ENCODE results near the gene FOSB. TPM values are rescaled to one million over a fixed set of nuclear protein-coding genes. Genes with fewer than 3 reads are reported as not detected.

The FOSB gene
- total RNA-seq, 1 donor from 2014 or later: 2.5 TPM

DNA sequence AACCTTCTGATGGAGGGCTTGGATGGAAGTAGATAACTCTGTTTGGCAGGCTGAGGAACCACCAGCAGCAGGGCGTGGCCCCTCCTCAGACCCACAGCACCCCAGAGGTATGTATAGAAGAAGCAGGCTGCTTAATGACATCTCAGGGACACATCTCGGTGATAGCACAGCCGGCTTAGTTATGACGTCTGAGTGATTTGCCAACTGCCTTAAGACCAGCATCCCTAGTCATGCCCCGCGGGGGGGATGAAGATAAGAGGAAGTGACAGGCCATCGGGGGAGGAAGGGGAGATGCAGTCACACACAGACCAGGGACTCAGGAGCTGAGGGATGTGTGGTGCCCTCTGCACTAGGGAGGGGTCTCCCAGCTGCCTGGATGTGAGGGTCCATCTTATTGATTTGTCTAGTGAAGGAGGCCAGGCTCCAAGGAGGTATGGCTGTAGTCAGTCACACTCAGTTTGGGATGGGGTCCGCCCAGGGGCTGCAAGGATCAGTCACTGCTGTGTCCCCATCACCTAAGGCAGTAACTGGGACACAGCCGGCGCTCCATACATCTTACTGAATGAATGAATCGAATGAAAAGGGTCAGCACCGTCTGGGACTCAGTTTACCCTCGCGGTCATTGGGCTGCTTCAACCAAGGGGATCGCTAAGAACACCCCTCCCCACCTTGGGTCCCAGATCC is 24.9 kb upstream of the FOSB start:
- no peak for ATAC-seq

DNA sequence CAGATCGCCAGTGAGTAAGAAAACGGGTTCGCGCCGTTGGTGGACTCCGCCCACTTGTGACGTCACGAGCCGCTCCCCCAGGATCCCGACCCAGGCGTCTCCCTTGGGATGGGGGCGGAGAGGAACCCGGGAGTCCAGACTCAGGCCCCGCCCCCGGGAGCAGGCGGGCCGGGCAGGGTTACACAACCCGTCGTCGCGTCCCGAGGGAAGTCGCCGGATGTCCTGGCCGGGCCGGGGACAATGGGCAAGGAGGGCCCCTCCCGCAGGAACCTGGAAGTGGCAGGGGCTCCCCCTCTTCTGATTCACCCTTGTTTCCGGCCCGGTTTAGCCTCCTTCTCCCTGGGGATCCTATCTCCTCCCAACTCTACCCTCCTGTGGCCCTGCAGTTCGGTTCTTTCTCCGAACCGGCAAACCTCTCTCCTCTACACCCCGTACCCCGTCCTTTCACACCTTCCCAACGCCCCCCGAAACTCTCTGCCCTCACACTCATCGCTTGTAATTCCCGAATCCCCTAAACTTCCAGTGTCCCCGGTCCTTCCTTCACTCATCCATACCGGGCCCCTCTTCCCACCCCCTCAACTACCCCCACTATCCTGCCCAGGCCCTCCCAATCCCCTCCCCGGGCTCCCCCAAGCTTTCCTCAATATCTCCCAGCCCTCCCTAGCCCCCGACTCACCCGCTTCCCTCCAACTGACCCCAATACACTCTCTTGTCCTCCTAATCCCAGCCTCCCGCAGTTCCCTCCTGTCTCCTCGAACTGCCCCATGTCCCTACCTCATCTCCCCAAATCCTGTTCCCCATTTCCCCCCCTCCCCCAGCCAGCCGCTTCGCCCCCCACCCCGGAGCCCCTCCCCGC is 24.1 kb upstream of the FOSB start:
- ATAC-seq: peak; percentile 78

DNA sequence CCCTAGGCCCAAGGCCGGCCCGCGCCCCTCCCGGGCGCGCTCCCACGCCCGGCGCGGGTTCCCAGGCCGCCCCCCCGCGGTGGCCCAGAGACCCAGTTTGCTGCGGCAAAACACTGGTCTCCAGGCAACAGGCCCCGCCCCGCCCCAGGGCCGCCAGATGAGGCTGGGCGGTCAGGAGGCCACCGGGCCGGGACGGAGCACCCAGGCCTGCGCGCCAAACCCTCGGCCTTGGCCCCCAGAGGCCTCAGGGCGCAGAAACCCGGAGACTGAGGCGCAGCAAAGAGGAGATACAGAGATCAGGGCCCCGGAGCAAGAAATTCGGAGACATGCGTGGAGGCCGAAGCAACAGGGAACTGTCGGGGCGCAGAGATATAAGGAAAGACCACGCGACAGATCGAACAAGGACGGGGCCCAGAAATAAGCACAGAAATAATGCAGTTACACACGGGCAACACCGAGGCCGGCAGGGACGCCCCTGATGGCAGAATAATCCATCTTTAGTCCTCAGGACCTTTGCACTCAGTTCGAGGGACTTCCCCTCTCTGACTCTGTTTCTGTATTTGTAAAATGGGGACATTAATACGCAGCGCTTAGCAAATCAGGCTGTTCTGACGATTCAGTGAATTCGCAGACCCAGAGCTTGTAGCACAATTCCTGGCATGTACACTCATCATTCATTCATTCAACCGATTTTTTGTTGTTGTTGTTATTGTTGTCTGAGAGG is 23.3 kb upstream of the FOSB start:
- peak; percentile 25 for ATAC-seq

DNA sequence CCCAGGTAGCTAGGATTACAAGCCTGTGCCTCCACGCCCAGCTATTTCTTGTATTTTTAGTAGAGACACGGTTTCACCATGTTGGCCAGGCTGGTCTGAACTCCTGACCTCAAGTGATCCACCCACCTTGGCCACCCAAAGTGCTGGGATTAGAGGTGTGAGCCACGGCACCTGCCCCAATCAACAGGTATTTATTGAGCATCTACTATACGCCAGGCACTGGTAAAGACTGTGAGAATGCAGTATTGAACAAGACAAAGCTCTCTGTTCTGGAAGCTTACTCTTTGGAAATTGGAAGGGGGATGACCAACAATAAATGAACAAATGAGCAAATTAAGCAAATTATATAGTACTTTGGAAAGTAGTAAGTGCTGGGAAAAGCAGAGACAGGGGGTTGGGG is 22.7 kb upstream of the FOSB start:
- no peak for ATAC-seq

DNA sequence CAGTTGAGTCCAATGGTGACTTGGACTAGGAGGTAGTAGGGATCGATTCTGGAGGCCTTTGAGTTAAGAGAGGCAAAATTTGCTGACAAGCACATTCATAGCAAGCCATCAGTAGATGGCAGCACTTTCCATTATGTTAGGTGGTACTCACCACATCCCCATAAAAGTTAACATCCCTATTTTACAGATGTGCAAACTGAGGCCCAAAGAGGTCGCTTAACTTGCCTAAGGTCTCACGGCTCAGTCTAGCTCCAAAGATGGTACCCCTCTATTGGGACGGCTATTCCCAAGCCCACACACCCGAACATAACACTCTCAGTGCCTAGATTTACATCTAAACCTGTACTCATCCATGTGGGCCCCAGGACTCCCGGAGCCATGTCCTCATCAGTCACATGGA is 21.5 kb upstream of the FOSB start:
- ATAC-seq: no peak

DNA sequence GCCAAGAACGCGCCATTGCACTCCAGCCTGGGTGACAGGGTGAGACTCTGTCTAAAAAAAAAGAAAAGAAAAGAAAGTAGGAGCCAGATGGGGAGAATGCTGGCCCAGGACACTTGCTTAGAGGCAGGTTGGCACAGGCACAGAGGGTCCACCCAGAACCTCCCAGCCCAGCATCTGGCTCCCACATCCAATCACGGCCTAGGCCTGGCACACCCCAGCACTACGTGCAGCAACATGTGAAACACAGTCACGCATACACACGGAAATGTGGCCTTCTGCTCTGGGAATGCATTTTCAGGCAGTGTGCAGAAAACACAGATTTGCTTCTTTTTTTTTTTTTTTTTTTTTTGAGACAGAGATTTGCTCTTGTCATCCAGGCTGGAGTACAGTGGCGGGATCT is 20.9 kb upstream of the FOSB start:
- ATAC-seq: peak; percentile 66

DNA sequence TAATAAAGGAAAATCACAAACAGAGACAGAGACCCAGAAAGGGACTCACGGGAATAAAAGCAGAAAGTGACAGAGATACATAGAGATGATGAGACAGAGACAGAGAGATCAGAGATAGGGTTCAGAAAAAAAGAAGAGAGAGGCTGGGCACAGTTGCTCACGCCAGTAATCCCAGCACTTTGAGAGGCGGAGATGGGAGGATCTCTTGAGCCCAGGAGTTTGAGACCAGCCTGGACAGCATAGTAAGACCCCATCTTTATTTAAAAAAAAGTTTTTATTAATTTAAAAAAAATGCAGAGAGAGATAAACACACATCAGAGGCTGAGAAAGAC is 19.4 kb upstream of the FOSB start:
- no peak for ATAC-seq

DNA sequence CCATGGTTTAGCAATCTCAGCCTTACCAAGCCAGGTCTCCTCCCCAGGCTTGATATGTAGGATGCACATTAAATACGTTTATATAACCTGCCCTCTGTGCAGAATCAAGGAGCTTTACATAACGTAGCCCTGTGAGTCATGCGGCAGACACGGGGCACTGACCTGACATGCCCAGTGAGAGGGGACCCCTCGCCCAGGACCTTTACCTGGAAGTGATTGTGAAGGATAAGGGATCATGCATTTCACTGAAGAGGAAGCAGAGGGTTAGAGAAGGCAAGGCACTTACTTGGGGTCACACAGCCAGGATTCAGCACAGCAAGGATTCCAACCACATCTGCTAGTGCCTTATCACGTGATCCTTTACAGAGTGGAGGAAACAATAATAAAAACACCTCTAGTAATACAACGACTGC is 18.9 kb upstream of the FOSB start:
- peak; percentile 48 for ATAC-seq

DNA sequence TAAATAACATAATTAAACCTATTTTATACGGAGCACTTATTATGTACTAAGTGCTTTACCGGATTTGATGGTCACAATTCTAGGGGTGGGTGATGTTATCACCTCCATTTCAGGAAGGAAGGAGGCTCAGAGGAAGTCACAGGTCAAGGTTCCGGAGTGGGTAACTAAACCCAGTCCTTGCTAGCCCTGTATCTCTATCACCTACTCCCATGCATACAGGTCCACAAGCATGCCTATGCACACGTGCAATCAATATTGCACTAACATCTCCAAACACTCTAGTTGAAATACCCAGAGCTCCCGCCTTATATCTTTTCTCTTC is 17.8 kb upstream of the FOSB start:
- ATAC-seq: no peak

DNA sequence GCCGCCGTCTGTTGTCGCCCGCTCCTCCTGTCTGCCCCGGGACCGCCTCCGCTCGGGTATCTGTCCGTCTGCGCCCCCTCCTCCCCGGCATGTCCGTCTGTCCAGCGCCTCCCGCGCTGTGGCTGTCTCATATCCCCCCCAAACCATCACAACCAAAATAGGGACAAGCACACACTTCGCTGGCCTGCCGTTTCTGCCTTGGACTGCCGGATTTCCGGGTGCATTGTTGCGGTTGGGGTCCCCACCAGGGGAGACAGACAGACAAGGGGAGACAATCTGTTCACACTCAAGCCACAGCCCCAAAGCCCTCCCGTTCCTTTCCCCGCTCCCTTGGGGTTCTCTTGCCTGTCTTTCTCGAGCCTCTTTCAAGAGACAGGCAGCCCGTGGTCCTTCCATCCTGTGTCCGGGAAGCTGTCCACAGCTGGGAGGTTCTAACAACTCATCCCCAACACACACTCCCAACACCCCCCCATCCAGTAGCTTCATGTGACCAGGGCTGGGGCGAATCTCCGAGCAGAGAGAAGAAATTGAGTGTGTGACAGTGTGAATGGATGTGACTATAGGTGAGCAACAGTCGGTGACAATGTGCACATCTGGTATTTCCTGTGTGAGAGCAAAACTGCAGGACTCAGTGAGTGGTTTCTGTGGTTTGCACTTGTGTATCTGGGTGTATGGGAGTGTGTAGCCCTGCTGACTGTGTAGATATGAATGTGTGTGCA is 16.5 kb upstream of the FOSB start:
- ATAC-seq: peak; percentile 13

DNA sequence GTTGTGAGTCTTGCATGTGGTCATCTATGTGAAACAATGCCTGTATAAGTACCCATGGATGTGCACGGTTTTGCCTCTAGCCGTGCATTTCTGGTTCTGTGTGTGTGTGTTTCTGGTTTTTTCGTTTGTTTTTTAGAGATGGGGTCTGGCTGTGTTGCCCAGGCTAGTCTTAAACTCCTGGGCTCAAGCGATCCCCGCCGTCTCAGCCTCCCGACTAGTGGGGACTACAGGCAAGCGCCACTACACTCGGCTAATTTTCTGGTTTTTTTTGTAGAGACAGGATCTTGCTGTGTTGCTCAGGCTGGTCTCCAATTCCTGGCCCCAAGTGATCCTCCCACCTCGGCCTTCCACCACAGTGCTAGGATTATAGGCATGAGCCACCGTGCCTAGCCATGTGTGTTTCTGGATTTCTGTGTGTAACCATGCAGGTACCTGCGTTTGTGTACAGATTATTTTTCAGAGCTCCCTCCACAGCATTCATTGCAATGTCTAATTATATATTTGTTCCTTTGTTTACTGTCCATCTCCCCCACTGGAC is 15.9 kb upstream of the FOSB start:
- ATAC-seq: no peak

DNA sequence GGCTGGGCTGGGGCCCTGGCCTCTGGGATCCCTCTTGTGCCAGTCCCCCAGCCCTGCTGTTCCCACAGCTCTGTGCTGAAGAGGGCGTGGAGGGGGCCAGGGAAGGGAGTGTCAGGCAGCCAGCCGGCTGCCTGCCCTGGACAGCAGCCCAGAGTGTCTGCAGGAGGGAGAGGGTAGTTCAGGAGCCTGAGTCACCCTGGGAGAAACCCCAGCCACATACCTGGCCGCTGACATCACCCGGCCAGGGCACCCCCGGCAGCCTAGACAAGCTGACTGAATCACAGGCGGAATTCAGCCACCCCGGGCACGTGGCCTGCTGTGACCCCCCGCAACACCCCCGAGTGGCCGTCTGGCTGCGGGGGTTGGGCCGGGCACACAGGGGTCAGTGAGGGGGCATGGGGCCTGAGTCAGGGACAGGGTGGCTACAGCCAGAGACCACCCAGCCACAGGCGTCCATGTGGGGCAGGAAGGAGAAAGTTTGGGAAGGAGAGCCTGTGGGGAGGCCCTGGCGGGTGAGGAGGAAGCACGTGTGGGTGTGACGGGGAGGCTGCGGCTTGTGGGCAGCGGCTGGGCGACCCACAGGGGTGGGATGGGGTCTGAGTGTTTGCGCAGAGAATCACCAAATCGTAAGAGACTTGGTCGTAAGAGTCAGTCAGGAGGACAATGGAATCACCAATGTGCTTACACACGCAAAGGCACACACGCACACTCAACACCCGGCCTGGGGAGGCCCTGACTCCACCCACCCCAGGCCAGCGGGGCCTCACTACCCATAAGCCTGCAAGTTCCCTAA is 11.9 kb upstream of the FOSB start:
- peak; percentile 93 for ATAC-seq

DNA sequence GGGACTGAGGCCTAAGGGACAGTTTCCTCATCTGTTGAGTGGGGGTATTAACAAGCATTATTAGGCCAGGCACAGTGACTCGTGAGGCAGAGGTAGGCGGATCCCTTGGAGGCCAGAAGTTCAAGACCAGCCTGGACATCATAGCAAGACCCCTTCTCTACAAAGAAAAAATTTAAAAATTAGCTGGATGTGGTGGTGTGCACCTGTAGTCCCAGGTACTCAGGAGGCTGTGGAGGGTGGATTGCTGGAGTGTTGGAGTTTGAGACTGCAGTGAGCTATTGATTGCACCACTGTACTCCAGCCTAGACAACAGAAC is 11.3 kb upstream of the FOSB start:
- no peak for ATAC-seq

DNA sequence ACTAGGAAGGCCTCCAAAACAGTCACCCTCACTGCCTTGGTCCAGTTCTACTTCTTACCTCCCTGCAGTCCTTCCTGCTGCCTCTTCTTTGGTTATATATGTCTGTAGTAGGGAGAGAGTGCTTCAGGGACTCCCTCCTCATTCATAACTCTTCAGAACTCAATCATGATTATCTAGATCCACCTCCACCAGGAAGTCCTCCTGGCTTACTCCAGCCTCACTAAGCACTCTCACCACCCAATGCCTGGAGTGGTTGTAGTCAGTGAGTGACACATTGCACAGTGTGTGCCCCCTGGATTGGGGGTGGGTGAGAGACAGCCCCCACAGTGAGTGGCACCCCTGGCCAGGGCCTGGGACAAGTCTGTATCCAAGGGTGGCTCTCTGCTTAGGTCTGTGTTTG is 10.0 kb upstream of the FOSB start:
- no peak for ATAC-seq

DNA sequence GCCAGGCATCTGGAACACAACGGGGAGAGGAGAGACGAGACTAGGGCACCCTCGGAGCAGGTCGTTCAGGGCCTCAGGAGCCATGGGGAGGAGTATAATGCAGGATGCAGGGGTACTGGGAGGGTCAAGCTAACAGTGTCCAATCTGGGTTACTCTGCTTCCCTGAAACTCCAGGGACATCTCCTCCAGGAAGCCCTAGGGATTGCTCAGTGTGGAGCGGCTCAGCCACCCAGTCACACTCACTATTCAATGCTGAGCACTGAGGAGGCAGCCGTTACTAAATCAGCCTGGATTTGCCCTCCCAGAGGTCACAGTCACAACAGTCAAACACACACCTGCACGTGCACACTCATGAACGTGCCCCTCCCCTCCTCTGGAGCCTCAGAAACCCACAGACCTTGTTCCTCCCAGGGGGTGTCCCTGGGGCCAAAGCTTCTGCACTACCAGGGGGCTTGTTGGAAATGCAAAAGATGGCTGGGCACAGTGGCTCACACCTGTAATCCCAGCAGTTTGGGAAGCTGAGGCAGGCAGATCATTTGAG is 6.9 kb upstream of the FOSB start:
- no peak for ATAC-seq

DNA sequence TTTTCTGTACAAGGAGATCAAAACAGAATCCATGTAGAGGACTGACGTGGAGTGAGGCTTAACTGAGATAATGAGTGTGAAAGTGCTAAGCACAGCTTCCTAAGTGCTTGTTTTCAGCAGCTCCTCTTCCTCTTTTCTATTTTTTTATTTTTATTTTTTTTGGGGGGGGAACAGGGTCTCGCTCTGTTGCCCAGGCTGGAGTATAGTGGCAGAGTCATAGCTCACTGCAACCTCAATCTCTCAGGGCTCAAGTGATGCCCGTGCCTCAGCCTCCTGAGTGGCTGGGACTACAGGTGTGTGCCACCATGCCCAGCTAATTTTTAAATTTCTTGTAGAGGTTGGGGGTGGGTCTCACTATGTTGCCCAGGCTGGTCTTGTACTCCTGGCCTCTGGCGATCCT is 5.6 kb upstream of the FOSB start:
- ATAC-seq: no peak

DNA sequence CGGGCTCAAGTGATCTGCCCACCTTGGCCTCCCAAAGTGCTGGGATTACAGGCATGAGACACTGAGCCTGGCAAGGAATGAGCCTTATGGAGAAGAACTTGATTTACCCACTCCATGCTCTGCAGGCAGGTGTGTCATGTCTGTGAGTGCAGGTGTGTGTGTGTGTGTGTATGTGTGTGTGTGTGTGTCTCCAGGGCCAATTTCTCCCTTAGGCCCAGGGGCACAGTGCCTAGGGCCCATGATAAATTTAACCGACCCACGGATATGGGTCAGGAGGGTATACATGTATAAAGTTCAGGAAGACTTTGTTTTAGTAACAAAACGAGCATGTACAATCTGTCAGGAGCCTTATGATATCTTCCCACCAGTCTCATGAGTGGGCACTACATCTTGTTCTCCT is 4.6 kb upstream of the FOSB start:
- ATAC-seq: no peak

DNA sequence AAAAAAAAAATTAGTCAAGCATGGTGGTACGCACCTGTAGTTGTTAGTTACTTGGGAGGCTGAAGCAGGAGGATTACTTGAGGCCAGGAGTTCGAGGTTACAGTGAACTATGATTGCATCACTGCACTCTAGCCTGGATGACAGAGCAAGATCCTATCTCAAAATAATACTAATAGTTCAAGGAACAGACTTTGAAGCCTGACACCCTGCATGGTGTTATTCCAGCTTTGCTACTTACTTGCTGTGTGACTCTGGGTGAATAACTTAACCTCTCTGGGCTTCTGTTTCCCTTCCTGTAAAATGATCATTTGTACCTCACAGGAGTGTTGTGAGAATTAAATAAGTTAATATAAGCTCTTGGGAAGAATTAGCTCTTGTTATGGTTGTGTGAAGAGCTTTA is 3.5 kb upstream of the FOSB start:
- no peak for ATAC-seq

DNA sequence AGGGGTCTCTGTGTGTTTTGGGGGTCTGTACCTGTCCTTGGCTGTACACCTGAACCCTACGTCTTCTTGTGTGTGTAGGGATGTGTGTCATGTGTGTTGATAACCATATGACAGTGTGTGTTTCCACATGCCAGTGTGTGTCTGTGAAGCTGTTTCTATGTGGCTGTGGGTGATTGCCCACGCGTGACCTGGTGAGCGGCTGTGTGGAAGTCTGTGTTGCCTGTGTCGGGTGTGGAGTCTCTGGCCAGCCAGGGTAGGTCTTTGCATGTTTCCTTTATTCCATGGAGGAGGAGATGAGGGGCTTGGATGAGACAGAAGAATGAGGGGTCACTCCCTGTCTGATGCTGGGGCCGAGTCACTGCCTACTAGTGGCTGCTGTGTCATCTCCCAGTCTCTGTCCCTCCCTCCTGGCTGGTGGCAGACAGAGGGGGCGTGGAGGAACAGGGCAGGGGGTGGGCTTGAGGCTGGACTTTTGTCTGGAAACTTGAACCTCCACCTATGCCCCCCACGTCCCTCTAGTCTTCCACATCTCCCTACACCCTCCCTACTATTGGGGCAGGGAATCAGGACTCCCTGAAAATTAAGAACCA is 2.8 kb upstream of the FOSB start:
- no peak for ATAC-seq

DNA sequence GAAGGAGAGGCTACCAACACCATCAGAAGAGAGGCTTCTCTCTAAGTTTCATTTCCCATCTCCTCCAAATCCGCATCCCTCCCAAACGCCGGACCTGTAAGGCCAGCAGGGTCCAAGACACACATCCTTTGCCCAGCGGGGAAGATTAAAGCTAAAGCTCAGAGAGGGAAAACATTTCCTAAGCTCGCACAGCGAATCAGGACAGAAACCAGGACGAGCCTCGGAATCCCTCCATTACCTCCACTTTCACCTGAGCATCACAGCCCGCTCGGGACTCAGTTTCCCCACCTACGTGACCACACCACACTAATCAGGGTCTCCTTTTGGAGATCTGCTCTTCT is 711 bp upstream of the FOSB start:
- no peak for ATAC-seq

DNA sequence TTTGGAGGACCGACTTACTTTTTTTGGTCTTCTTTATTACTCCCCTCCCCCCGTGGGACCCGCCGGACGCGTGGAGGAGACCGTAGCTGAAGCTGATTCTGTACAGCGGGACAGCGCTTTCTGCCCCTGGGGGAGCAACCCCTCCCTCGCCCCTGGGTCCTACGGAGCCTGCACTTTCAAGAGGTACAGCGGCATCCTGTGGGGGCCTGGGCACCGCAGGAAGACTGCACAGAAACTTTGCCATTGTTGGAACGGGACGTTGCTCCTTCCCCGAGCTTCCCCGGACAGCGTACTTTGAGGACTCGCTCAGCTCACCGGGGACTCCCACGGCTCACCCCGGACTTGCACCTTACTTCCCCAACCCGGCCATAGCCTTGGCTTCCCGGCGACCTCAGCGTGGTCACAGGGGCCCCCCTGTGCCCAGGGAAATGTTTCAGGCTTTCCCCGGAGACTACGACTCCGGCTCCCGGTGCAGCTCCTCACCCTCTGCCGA is 409 bp downstream of the FOSB start:
- ATAC-seq: no peak

DNA sequence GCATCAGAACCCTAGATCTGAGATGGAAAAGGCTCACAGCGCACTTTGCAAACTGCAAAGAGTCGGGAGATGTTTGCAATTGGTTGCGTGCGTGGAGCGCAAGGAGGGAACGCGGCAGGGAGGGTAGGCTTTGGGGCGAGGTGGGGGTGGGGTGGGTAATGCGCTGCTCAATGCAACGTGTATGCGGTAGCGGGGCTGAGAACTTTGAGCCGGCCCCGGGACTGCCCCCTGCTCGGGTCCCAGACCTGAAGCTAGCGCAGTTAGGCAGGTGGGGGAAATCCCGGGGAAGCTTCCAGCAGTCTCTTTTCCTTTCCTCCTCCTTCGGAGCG is 971 bp downstream of the FOSB start:
- peak; percentile 10 for ATAC-seq

Measured in esophagus mucosa (tissue), 1 donor.